ENCODE measurements around the gene PPP2R2C. TPM values are rescaled to one million over a fixed set of nuclear protein-coding genes. Genes with fewer than 3 reads are reported as not detected.

PPP2R2C gene
- total and polyA plus RNA-seq, 2 of the 4 experiments (the other 2 are of a cell fraction): 0.03 TPM; not detected in 1

- Histone ChIP-seq H3K4me1 (ENCODE audit: control insufficient read depth, insufficient read depth, low read length) (no peaks in the 10 kb centered on the region), H2BK5ac (ENCODE audit: low read depth, low read length, poor library complexity, severe bottlenecking) (no peak overlapping the region), H2BK15ac (ENCODE audit: low read depth, low read length) (no peak overlapping the region), H2AK9ac (replicated peaks; ENCODE audit: low read depth, low read length, poor library complexity) (no peak overlapping the region), H3K4me3 (ENCODE audit: insufficient read depth, low read depth, low read length) (no peak overlapping the region), H2BK120ac (ENCODE audit: low read depth, low read length) (no peak overlapping the region), H4K91ac (ENCODE audit: insufficient read depth, low read depth, low read length) (no peak overlapping the region), H4K5ac (ENCODE audit: low read depth, low read length) (no peak overlapping the region), H4K20me1 (ENCODE audit: insufficient read depth, low read length) (no peaks in the 10 kb centered on the region), H2AK5ac (ENCODE audit: low read depth, low read length) (no peak overlapping the region), H2BK20ac (ENCODE audit: low read depth, low read length) (no peak overlapping the region), H3K23ac (ENCODE audit: low read depth, low read length) (no peak overlapping the region), H3K4ac (ENCODE audit: low read depth, low read length) (no peak overlapping the region), H3K27ac (ENCODE audit: insufficient read depth, low read length) (no peak overlapping the region), H3K9me3 (ENCODE audit: control insufficient read depth, insufficient read depth, low read length) (no peaks in the 10 kb centered on the region), H4K8ac (ENCODE audit: low read depth in 2 of 2, low read length in 2 of 2) (no peak overlapping the region), H3K9me1 (ENCODE audit: insufficient read depth, low read length) (no peaks in the 10 kb centered on the region), H3K79me1 (ENCODE audit: low read depth in 1 of 2, low read length in 2 of 2) (no peaks in the 10 kb centered on the region), H3K36me3 (ENCODE audit: control insufficient read depth, insufficient read depth, low read length) (no peaks in the 10 kb centered on the region), H3K9ac (ENCODE audit: low read depth, low read length) (no peak overlapping the region), H3K27me3 (ENCODE audit: control insufficient read depth, insufficient read depth, low read length) (peaks cover 5% of the 10 kb centered on the region; the same call in 1 of the 2 replicates), H3K14ac (replicated peaks; ENCODE audit: low read depth, low read length) (no peak overlapping the region), H3K56ac (ENCODE audit: extremely low read depth, insufficient read depth, low read length) (no peak overlapping the region), H2AFZ (replicated peaks; ENCODE audit: low read length, poor library complexity) (no peak overlapping the region), H3K4me2 (ENCODE audit: low read depth, low read length) (no peak overlapping the region), H3K18ac (ENCODE audit: low read depth, low read length) (no peak overlapping the region)
- DNase-seq (no peak), ATAC-seq (ENCODE audit: low read depth) (no peak)
- intact Hi-C loops (cut with micrococcal nuclease): no loop called here
- no TSS peak for BruUV-seq (replicated peaks)
- dilution Hi-C loops (cut with HindIII; ENCODE audit: low sequenced_read_pairs, unreplicated experiment): no loop called here
- in situ Hi-C loops (cut with MboI; ENCODE audit: low sequenced_read_pairs): no loop called here
- TF ChIP-seq CTCF (conservative IDR thresholded peaks at IDR 0.05; ENCODE audit: low read depth, low read length) (no peak), MAFK (IDR thresholded peaks at IDR 0.05; ENCODE audit: low read depth, low read length) (no peak), CHD1 (IDR thresholded peaks at IDR 0.05; ENCODE audit: low read depth, low read length) (no peak), USF2 (IDR thresholded peaks at IDR 0.05; ENCODE audit: low read depth, low read length) (no peak), RCOR1 (IDR thresholded peaks at IDR 0.05; ENCODE audit: insufficient replicate concordance, low read length) (no peak), FOS (IDR thresholded peaks at IDR 0.05; ENCODE audit: low read depth, low read length) (no peak), CEBPB (IDR thresholded peaks at IDR 0.05; ENCODE audit: low read depth, low read length) (no peak), RAD21 (IDR thresholded peaks at IDR 0.05; ENCODE audit: low read length) (no peak)
- CTCF ChIA-PET: no interaction called here
- POLR2A ChIA-PET (ENCODE audit: unreplicated experiment): no interaction called here
Observed at GRCh38 chr4:6491235-6491634, 18.8 kb upstream of the PPP2R2C start.

All from IMR-90 (cell line).